GM12865 (cell line): ENCODE results near the gene LKAAEAR1.

Experiments used
- DNase-seq: peaks from one replicate; pipeline ENCODE4 v3.0.0; 2010; ENCODE audit warnings: low read depth
- H3K4me3 ChIP-seq: 2 replicates; pipeline ENCODE4 v1.5.1; 2011; ENCODE audit warnings: mild to moderate bottlenecking, low read depth, low read length, control low read depth
- CTCF ChIP-seq: IDR thresholded peaks from 2 replicates; pipeline ENCODE4 v1.5.1; 2011; ENCODE audit warnings: low read length, control low read depth, low read depth, inconsistent platforms; ENCODE audit not compliant: insufficient read depth; ENCODE audit errors: missing control alignments

LKAAEAR1 gene

DNA sequence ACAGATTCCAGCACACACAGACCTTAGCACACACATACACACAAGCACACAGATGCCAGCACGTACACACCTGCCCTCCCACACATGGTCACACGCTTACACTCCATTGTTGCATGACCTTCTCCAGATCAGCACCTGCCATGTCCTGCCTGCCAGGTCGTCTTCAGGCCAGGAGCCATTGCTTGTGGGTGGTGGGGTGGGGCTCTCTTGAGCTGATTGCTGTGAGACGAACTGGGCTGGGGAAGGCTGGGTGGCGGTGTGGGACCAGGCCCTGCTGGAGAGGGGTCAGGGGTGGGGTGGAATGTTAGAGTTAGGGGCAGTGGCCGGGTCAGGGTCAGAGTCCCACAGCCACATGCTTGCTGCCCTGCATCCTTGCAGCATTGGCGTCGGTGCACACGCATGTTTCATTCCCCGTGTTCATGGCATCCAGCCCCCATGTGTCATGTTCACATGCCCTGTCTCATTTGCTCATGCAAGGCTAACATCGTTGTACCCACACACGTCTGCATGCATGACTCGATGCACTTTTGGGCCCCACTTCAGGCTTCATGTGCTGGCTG, 29.7 kb upstream of the LKAAEAR1 start:
- no peak for DNase-seq
- H3K4me3 ChIP-seq = no peak overlapping the region

GRCh38 chr20:64113444-64113775, 29.2 kb upstream of the LKAAEAR1 start:
- DNase-seq = no peak
- no peak overlapping the region for H3K4me3 ChIP-seq
- no peak for TF ChIP-seq CTCF

More for the DNA sequence above, 29.7 kb upstream of the LKAAEAR1 start:
- no peak for TF ChIP-seq CTCF

DNA sequence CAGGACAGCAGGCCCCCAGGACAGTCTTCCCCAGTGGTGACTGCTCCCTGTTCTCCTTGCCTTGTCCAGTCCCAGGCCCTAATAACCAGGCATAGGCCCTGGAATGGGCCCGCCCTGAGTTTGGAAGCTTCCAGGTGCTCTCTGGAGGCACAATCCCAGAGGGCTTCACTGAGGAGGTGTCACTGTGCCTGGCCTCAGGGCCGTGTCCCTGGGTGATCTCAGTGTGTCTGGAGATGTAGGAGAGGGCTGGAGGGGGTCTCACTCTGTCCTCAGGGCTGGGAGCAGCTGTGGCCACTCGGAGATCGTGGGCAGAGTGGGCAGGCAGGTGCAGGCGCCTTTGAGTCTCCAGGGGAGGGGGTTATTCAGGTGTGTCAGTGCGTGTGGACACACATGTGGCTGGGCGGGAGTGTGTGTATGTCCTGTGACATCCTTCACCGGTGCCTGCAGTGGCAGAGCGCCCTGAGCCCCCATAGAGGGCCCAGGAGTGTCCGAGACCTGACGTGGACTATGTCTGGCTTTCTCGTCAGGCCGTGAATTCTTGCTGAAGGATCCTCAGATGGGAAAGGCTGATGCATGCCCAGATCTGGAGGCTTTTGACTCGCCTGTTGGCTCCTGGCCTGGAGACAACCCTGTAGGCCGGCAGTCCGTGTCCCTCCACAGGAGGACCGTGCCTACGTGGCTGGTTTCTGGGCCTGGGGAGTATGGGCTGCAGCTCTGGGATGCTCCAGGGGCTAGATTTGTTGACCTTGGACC, 28.7 kb upstream of the LKAAEAR1 start:
- H3K4me3 ChIP-seq = no peak overlapping the region
- DNase-seq = no peak
- no peak for TF ChIP-seq CTCF

GRCh38 chr20:64111841-64112641, 27.8 kb upstream of the LKAAEAR1 start:
- no peak overlapping the region for H3K4me3 ChIP-seq
- TF ChIP-seq CTCF = no peak
- no peak for DNase-seq

DNA sequence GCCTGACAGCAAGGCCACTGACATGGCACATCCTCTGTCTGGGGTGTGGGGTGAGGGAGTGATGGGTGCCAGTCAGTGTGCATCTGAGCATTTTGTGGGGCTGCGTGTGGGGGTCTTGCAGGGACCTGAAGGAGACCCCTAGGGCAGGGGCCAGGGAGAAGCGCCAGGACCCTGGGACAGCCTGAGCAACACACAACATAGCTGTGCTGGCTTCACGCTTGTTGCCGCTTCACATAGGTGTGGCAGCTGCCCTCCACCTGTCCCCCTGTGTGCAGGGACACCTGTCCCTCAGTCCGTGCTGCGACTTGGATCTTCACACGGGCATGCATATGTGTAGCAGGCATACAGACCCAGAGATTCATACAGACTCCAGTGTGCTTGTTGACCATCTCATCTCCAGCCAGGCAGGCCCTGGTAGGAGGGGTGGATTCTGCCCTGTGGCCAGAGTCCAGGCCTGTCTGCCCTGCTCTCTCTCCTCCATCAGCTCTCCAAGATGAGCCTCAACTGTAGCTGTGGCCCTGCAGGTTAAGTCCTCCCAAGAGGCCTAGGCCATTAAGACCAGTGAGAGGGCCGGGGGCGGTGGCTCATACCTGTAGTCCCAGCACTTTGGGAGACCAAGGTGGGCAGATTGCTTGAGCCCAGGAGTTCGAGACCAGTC, 26.3 kb upstream of the LKAAEAR1 start:
- H3K4me3 ChIP-seq = no peak overlapping the region
- no peak for DNase-seq
- no peak for TF ChIP-seq CTCF

DNA sequence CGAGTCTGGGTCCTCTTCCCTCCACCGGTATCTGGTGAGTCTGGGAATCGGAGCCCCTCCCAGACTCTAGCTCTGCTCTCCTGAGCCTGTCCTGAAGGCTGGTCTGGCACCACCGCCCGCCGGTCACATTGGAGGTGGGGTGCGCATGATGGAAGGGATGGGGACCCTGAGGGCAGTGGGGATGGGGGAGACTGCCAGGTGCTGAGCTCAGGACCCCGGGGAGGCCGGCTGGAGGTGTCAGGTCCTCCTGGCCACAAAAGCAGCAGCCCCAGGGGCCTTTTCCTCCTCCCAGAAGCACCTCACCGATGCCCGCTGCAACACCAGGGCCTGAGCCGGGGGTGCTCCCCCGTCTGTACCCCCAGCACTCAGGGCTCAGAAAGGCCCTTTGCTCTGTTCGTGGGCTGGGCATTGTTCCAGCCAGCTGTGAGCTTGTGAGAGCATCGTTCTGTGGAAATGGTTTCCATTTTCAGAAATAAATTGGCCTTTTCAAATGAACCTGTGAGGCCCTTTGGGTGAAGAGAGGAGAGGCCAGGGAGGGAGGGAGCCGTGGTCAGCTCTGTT, 25.7 kb upstream of the LKAAEAR1 start:
- DNase-seq = no peak
- no peak overlapping the region for H3K4me3 ChIP-seq
- TF ChIP-seq CTCF = no peak
